ENCODE data around the gene RSPH1.

- TF ChIP-seq CTCF (IDR thresholded peaks at IDR 0.05) (no peak), POLR2A (IDR thresholded peaks at IDR 0.05) (no peak)
Measured at GRCh38 chr21:42512346-42513034, 16.5 kb upstream of the RSPH1 start.
